HepG2 (cell line): ENCODE results near the gene NT5M. TPM values are rescaled to one million over a fixed set of nuclear protein-coding genes. Genes with fewer than 3 reads are reported as not detected.

Source experiments
- ADNP ChIP-seq: sonication (generic); formaldehyde crosslinking; IDR thresholded peaks from 2 replicates; pipeline ENCODE4 v1.4.0; 2020; ENCODE audit warnings: missing genetic modification reagents
- ARID3A ChIP-seq: IDR thresholded peaks from 2 replicates; pipeline ENCODE4 v1.6.1; 2012; ENCODE audit warnings: low read depth, low read length, improper control_type of control experiment
- CCAR2 ChIP-seq: fragments of 200-400 bp; formaldehyde crosslinking; optimal IDR thresholded peaks from 2 replicates; pipeline ENCODE3; 2018; ENCODE audit warnings: low read depth, mild to moderate bottlenecking, low read length, moderate library complexity
- FOXA1 ChIP-seq, 2 experiments: fragments of 450-650 bp in 1 of 2; sonication (generic) in 1 of 2; formaldehyde crosslinking in 1 of 2; IDR thresholded peaks; 2 replicates each; pipeline versions ENCODE4 v1.4.0 to v1.6.1; 2016 to 2020; ENCODE audit warnings: missing genetic modification reagents in 1 of 2
- HMG20A ChIP-seq: IDR thresholded peaks from 2 replicates; pipeline ENCODE4 v1.6.1; 2016; ENCODE audit warnings: borderline replicate concordance
- KLF9 ChIP-seq: IDR thresholded peaks from 2 replicates; pipeline ENCODE4 v1.6.1; 2016; ENCODE audit warnings: low read depth
- KMT2A ChIP-seq: sonication (generic); formaldehyde crosslinking; IDR thresholded peaks from 2 replicates; pipeline ENCODE4 v1.4.0; 2020; ENCODE audit warnings: missing genetic modification reagents
- MXI1 ChIP-seq: IDR thresholded peaks from 3 replicates; pipeline ENCODE4 v1.6.1; 2012; ENCODE audit warnings: low read depth, low read length, inconsistent platforms, borderline replicate concordance
- NCOA2 ChIP-seq: sonication (generic); formaldehyde crosslinking; IDR thresholded peaks from 2 replicates; pipeline ENCODE4 v1.8.0; 2022; ENCODE audit warnings: inconsistent platforms
- NFATC3 ChIP-seq: sonication (generic); formaldehyde crosslinking; IDR thresholded peaks from 2 replicates; pipeline ENCODE4 v1.5.1; 2020; ENCODE audit warnings: mild to moderate bottlenecking, missing genetic modification reagents
- SMAD9 ChIP-seq: sonication (generic); formaldehyde crosslinking; IDR thresholded peaks from 2 replicates; pipeline ENCODE4 v1.5.1; 2020; ENCODE audit warnings: mild to moderate bottlenecking, missing genetic modification reagents
- TEAD3 ChIP-seq: optimal IDR thresholded peaks from 2 replicates; pipeline ENCODE3; 2016; ENCODE audit warnings: borderline replicate concordance
- ZKSCAN5 ChIP-seq: sonication (generic); formaldehyde crosslinking; IDR thresholded peaks from 2 replicates; pipeline ENCODE4 v1.5.1; 2020; ENCODE audit warnings: mild to moderate bottlenecking, missing genetic modification reagents
- ZNF207 ChIP-seq: fragments of 450-650 bp; IDR thresholded peaks from 2 replicates; pipeline ENCODE4 v1.6.1; 2016; ENCODE audit warnings: antibody characterized with exemption, borderline replicate concordance
- ZNF275 ChIP-seq: sonication (generic); formaldehyde crosslinking; IDR thresholded peaks from 2 replicates; pipeline ENCODE4 v1.8.0; 2022; ENCODE audit warnings: missing genetic modification reagents, mild to moderate bottlenecking, inconsistent platforms, borderline replicate concordance
- ZNF30 ChIP-seq: sonication (generic); formaldehyde crosslinking; IDR thresholded peaks from 2 replicates; pipeline ENCODE4 v1.5.0; 2020; ENCODE audit warnings: mild to moderate bottlenecking, missing genetic modification reagents
- ZNF552 ChIP-seq: sonication (generic); formaldehyde crosslinking; IDR thresholded peaks from 2 replicates; pipeline ENCODE4 v1.9.0; 2022; ENCODE audit warnings: missing genetic modification reagents, mild to moderate bottlenecking, borderline replicate concordance
- ZNF7 ChIP-seq: IDR thresholded peaks from 2 replicates; pipeline ENCODE4 v1.6.1; 2016; ENCODE audit warnings: missing biosample characterization, missing genetic modification reagents
- polyA plus RNA-seq, 8 experiments: library from polyadenylated mRNA; depleted of rRNA in 3 of 8; stranded (reverse) in 7 of 8; unstranded in 1 of 8; fragments of >200 nt; fragmentation: Illumina TruSeq in 4 of 8; extraction: Trizol in 4 of 8; gene quantifications; 2 replicates each; pipeline versions ENCODE4 v1.2.1 to v1.2.3, GENCODE V29; 2011 to 2016; ENCODE audit warnings: low read depth in 4 of 8, missing spikeins in 1 of 8, mixed read lengths in 1 of 8; ENCODE audit not compliant: insufficient read depth in 1 of 8
- total RNA-seq, 5 experiments: library from RNA; depleted of rRNA; stranded (reverse); fragments of >200 nt; fragmentation: Illumina TruSeq; extraction: Trizol; gene quantifications; 2 replicates each; pipeline ENCODE4 v1.2.3, GENCODE V29; 2016; ENCODE audit warnings: low read depth in 1 of 5
- TF ChIP-seq, protein P1 (sequence below): IDR thresholded peaks from 2 replicates; pipeline ENCODE4 v1.6.1; 2016; ENCODE audit warnings: low read depth, missing genetic modification reagents, missing compliant biosample characterization

NT5M gene
- total and polyA plus RNA-seq, 2 of the 13 experiments (the other 11 are each of a cell fraction or from before 2014, with no cell fraction given): 0.55 to 0.78 TPM

- TF ChIP-seq, protein P1, sequence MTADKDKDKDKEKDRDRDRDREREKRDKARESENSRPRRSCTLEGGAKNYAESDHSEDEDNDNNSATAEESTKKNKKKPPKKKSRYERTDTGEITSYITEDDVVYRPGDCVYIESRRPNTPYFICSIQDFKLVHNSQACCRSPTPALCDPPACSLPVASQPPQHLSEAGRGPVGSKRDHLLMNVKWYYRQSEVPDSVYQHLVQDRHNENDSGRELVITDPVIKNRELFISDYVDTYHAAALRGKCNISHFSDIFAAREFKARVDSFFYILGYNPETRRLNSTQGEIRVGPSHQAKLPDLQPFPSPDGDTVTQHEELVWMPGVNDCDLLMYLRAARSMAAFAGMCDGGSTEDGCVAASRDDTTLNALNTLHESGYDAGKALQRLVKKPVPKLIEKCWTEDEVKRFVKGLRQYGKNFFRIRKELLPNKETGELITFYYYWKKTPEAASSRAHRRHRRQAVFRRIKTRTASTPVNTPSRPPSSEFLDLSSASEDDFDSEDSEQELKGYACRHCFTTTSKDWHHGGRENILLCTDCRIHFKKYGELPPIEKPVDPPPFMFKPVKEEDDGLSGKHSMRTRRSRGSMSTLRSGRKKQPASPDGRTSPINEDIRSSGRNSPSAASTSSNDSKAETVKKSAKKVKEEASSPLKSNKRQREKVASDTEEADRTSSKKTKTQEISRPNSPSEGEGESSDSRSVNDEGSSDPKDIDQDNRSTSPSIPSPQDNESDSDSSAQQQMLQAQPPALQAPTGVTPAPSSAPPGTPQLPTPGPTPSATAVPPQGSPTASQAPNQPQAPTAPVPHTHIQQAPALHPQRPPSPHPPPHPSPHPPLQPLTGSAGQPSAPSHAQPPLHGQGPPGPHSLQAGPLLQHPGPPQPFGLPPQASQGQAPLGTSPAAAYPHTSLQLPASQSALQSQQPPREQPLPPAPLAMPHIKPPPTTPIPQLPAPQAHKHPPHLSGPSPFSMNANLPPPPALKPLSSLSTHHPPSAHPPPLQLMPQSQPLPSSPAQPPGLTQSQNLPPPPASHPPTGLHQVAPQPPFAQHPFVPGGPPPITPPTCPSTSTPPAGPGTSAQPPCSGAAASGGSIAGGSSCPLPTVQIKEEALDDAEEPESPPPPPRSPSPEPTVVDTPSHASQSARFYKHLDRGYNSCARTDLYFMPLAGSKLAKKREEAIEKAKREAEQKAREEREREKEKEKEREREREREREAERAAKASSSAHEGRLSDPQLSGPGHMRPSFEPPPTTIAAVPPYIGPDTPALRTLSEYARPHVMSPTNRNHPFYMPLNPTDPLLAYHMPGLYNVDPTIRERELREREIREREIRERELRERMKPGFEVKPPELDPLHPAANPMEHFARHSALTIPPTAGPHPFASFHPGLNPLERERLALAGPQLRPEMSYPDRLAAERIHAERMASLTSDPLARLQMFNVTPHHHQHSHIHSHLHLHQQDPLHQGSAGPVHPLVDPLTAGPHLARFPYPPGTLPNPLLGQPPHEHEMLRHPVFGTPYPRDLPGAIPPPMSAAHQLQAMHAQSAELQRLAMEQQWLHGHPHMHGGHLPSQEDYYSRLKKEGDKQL (CRISPR knock-in tag): no peak
- TF ChIP-seq KLF9 (CRISPR knock-in tag): no peak
- no peak for TF ChIP-seq NFATC3 (CRISPR knock-in tag)
- TF ChIP-seq ZNF207: no peak
- TF ChIP-seq SMAD9 (CRISPR knock-in tag): no peak
- 0 out of 2 replicates have a peak, but pooled peaks have one; percentile 14 for TF ChIP-seq ARID3A
- TF ChIP-seq KMT2A (CRISPR knock-in tag): no peak
- no peak for TF ChIP-seq ZNF275 (CRISPR knock-in tag)
- TF ChIP-seq ZNF30 (CRISPR knock-in tag): no peak
- TF ChIP-seq ADNP: no peak
- TF ChIP-seq CCAR2: no peak
- peak; percentile 36; the same call in 1 of the 3 replicates for TF ChIP-seq MXI1
- TF ChIP-seq NCOA2: 0 out of 2 replicates have a peak, but pooled peaks have one; percentile 35
- no peak for TF ChIP-seq ZNF552 (CRISPR knock-in tag)
- TF ChIP-seq ZNF7 (CRISPR knock-in tag): peak; percentile 75
- peak; percentile 12 for TF ChIP-seq TEAD3
- peak; percentile 45; the same call in 1 of the 2 replicates for TF ChIP-seq HMG20A (CRISPR knock-in tag)
- no peak for TF ChIP-seq FOXA1 (IDR thresholded peaks at IDR 0.05)
- peak; percentile 59; the same call in 1 of the 2 replicates for TF ChIP-seq FOXA1 (CRISPR knock-in tag; IDR thresholded peaks at IDR 0.05)
- TF ChIP-seq ZKSCAN5 (CRISPR knock-in tag): no peak
These were observed 76.2 kb downstream of the NT5M start (continued) for GRCh38 chr17:17379197-17379991.
